Measurements from ENCODE around the gene SPATC1L. TPM values are rescaled to one million over a fixed set of nuclear protein-coding genes. Genes with fewer than 3 reads are reported as not detected.
"Not testable (repeated sequence)": the region's sequence is repeated elsewhere in the genome, so short reads cannot be mapped to it uniquely, and the experiment has no call there.

SPATC1L gene
- total RNA-seq, 2 donors from 2014 or later: 4.4 to 9.6 TPM

DNA sequence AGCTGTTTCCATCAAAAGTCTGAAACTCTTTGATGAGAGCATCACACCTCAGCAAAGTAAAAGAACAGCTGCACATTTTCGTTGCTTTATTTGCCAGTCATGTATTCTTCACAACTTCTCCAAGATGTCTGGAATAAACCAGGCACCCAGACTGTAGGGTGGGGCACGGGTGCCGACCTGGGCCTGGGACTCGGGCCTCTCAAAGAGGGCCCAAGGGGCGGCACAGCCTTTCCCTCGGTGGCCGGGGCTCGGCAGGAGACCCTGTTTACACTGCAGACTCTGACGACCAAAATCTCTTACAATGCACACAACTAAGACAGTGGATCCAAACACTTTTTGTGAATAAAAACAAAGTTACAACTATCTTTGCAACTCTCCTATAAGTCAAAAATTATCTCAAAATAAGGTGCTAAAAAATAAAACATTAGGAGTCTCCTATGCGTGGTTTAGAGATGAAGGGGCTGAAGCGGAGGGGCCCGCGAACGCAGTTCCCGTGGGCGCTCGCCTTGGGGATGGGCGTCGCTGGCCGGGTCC lies 43.6 kb upstream of the SPATC1L start:
- no peak for TF ChIP-seq POLR2A (IDR thresholded peaks at IDR 0.05)
- TF ChIP-seq, protein P1, sequence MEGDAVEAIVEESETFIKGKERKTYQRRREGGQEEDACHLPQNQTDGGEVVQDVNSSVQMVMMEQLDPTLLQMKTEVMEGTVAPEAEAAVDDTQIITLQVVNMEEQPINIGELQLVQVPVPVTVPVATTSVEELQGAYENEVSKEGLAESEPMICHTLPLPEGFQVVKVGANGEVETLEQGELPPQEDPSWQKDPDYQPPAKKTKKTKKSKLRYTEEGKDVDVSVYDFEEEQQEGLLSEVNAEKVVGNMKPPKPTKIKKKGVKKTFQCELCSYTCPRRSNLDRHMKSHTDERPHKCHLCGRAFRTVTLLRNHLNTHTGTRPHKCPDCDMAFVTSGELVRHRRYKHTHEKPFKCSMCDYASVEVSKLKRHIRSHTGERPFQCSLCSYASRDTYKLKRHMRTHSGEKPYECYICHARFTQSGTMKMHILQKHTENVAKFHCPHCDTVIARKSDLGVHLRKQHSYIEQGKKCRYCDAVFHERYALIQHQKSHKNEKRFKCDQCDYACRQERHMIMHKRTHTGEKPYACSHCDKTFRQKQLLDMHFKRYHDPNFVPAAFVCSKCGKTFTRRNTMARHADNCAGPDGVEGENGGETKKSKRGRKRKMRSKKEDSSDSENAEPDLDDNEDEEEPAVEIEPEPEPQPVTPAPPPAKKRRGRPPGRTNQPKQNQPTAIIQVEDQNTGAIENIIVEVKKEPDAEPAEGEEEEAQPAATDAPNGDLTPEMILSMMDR (IDR thresholded peaks at IDR 0.05): no peak
- H3K27ac ChIP-seq: peak overlapping the region in 3 of 4 donors; percentile 72 to 87 (median 84)
- no peaks in the 10 kb centered on the region for H3K9me3 ChIP-seq
- peak overlapping the region; percentile 62 to 78 for H3K4me3 ChIP-seq
- no peaks in the 10 kb centered on the region for H3K27me3 ChIP-seq
- no peak for DNase-seq
- no peaks in the 10 kb centered on the region for H3K36me3 ChIP-seq (replicated peaks in 1 of 2; ENCODE audit: insufficient read depth in 1 of 2, low read depth in 2 of 2)
- intact Hi-C loops (cut with DNase I): no loop called here
- H3K4me1 ChIP-seq: peaks cover 45% of the 10 kb centered on the region
- no peak for ATAC-seq
- WGBS, 2 donors: 2% methylated on average over 15 to 20 of the region's 20 CpGs

DNA sequence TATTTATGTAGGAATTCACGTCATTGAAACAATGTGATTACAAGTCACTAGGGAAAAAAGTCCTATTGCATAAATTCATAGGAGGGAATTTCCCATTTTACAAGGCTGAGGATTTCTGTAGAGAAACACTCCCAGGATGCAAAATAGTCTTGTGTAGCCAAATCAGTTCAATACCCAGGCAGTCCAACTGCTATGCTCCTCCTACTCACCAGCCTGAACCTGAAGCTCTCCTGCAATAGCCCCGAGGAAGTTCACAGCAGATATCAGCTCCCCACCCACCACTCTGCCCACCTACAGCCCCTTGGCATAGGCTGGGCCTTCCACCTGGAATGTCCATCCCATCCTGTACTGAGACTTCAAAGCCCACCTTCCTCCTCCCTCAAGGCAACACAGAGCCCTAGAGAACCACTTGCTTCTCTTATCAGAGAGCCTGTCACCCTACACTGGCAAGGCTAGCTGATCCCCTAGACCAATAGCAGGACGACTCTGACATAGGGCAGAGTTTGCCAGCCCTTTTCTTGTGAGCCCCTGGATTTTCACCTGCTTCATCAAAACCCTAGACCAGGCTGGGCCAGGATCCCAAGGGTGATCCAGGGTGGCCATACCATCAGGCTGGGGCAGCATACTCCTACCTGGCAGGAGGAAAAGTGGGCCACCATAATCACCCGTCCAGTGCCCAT lies 42.8 kb upstream of the SPATC1L start:
- Histone ChIP-seq H3K27me3 (no peaks in the 10 kb centered on the region), H3K36me3 (replicated peaks in 1 of 2; ENCODE audit: insufficient read depth in 1 of 2, low read depth in 2 of 2) (no peaks in the 10 kb centered on the region), H3K4me3 (no peak overlapping the region), H3K27ac (peak overlapping the region in 3 of 4 donors; percentile 25 to 87 (median 30)), H3K9me3 (no peaks in the 10 kb centered on the region), H3K4me1 (peaks cover 49% of the 10 kb centered on the region)
- ATAC-seq (no peak), DNase-seq (peak in 3 of 4 donors; percentile 13 to 35 (median 28))
- WGBS, 2 donors: 21 to 24% methylated on average over 4 of the region's 4 CpGs
- intact Hi-C loops (cut with DNase I): no loop called here
- TF ChIP-seq POLR2A (IDR thresholded peaks at IDR 0.05): no peak
- TF ChIP-seq, protein P1 (IDR thresholded peaks at IDR 0.05): no peak

DNA sequence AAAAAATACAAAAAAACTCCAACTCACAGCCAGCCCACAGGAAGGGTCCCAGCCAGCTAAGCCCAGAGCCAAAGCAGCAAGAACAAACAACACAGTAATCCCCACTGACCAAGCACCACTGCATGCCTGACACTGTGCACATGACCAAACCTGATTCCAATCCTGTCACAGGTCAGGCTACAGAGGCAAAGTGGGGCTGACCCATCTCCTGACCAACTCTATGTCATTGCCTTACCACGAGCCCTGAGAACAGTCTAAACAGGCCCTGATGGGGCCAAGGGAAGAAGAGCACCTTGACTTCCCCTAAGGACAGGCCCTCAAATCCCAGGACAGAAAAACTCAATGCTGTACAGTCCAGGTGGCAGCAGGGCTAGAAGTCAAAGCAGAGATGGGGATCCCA lies 41.9 kb upstream of the SPATC1L start:
- Histone ChIP-seq H3K4me1 (peaks cover 52% of the 10 kb centered on the region), H3K9me3 (no peaks in the 10 kb centered on the region), H3K36me3 (replicated peaks in 1 of 2; ENCODE audit: insufficient read depth in 1 of 2, low read depth in 2 of 2) (no peaks in the 10 kb centered on the region), H3K27me3 (no peaks in the 10 kb centered on the region), H3K27ac (peak overlapping the region in 2 of 4 donors; percentile 30 to 87), H3K4me3 (no peak overlapping the region)
- TF ChIP-seq POLR2A (IDR thresholded peaks at IDR 0.05): no peak
- TF ChIP-seq, protein P1 (IDR thresholded peaks at IDR 0.05): no peak
- no peak for ATAC-seq
- intact Hi-C loops (cut with DNase I): no loop called here
- no peak for DNase-seq
- 92 to 100% methylated on average over 1 of the region's 1 CpG for WGBS, 2 donors

DNA sequence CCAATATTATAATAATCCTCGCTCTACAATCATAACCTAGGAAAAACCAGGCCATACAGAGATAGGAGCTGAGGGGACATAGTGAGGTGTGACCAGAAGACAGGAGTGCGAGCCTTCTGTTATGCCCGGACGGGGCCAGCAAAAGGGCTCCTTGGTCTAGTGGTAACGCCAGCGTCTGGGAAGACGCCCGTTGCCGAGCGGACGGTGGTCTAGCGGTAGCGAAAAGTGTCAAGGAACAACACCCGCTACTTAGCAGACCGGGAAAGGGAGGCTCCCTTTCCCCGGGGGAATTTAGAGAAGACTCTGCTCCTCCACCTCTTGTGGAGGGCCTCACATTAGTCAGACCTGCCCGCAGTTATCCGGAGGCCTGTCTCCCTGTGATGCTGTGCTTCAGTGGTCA lies 39.4 kb upstream of the SPATC1L start:
- WGBS, 2 donors: 89 to 93% methylated on average over 18 of the region's 18 CpGs
- H3K4me1 ChIP-seq: peaks cover 45% of the 10 kb centered on the region
- H3K4me3 ChIP-seq; H3K27ac ChIP-seq; intact Hi-C loops (cut with DNase I); H3K36me3 ChIP-seq (replicated peaks in 1 of 2; ENCODE audit: insufficient read depth in 1 of 2, low read depth in 2 of 2); ATAC-seq; H3K27me3 ChIP-seq; DNase-seq; H3K9me3 ChIP-seq: not testable (repeated sequence)

DNA sequence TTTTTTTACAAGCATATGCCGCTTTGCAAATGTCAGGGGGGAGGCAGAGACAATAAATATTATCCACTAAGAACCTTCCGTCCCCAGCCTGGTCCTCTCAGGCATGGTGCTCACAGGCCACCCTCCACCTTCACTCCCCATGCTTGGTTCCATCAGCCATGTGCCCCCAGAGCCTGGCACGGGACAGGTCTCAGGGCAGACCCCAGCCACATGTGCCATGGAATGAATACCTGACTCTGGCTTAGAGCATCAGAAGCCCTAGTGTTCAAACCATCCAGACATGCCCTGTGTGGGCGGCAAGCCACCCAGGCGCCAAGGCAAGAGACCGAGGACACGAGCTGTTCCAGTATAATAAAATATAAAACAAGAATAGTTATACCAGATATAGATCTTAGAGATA lies 39.0 kb upstream of the SPATC1L start:
- 81 to 94% methylated on average over 7 of the region's 7 CpGs for WGBS, 2 donors
- no peak for ATAC-seq
- no peaks in the 10 kb centered on the region for H3K36me3 ChIP-seq (replicated peaks in 1 of 2; ENCODE audit: insufficient read depth in 1 of 2, low read depth in 2 of 2)
- no peaks in the 10 kb centered on the region for H3K9me3 ChIP-seq
- TF ChIP-seq POLR2A (IDR thresholded peaks at IDR 0.05): no peak
- TF ChIP-seq, protein P1 (IDR thresholded peaks at IDR 0.05): no peak
- no peak for DNase-seq
- H3K27me3 ChIP-seq: no peaks in the 10 kb centered on the region
- H3K27ac ChIP-seq: no peak overlapping the region
- no peak overlapping the region for H3K4me3 ChIP-seq
- intact Hi-C loops (cut with DNase I): no loop called here
- H3K4me1 ChIP-seq: peaks cover 45% of the 10 kb centered on the region
